Hepatocyte (in vitro differentiated cells): ENCODE measurements around the gene CHN1. TPM values are rescaled to one million over a fixed set of nuclear protein-coding genes. Genes with fewer than 3 reads are reported as not detected.

ENCODE experiments used
- DNase-seq: peaks from one replicate; pipeline ENCODE4 v3.0.0-alpha.2; 2016; ENCODE audit warnings: low spot score
- H2AFZ ChIP-seq: fragments of 200-600 bp; sonication (generic); 2 replicates; pipeline ENCODE4 v1.6.0; 2016; ENCODE audit warnings: antibody characterized with exemption, mild to moderate bottlenecking
- H3K27ac ChIP-seq: fragments of 200-600 bp; sonication (generic); 2 replicates; pipeline ENCODE4 v1.5.1; 2016; ENCODE audit warnings: mild to moderate bottlenecking
- H3K27me3 ChIP-seq: fragments of 200-600 bp; sonication (generic); 2 replicates; pipeline ENCODE4 v1.6.1; 2016
- H3K36me3 ChIP-seq: fragments of 200-600 bp; sonication (generic); replicated peaks from 2 replicates; pipeline ENCODE4 v1.5.1; 2016; ENCODE audit warnings: low read depth; ENCODE audit not compliant: insufficient read depth
- H3K4me1 ChIP-seq: fragments of 200-600 bp; sonication (generic); 2 replicates; pipeline ENCODE4 v1.5.1; 2016; ENCODE audit warnings: mild to moderate bottlenecking, moderate library complexity; ENCODE audit not compliant: insufficient read depth
- H3K4me2 ChIP-seq: fragments of 200-600 bp; sonication (generic); 2 replicates; pipeline ENCODE4 v1.6.0; 2016
- H3K4me3 ChIP-seq: fragments of 200-600 bp; sonication (generic); 2 replicates; pipeline ENCODE4 v1.5.1; 2016; ENCODE audit warnings: mild to moderate bottlenecking
- H3K79me2 ChIP-seq: fragments of 200-600 bp; sonication (generic); 2 replicates; pipeline ENCODE4 v1.6.0; 2017; ENCODE audit warnings: mild to moderate bottlenecking
- H3K9me2 ChIP-seq: fragments of 200-600 bp; sonication (generic); replicated peaks from 2 replicates; pipeline ENCODE4 v1.6.0; 2017; ENCODE audit warnings: mild to moderate bottlenecking; ENCODE audit not compliant: insufficient read depth
- H3K9me3 ChIP-seq: fragments of 200-600 bp; sonication (generic); 2 replicates; pipeline ENCODE4 v1.5.1; 2016; ENCODE audit warnings: low read depth, mild to moderate bottlenecking
- H4K20me1 ChIP-seq: fragments of 200-600 bp; sonication (generic); 2 replicates; pipeline ENCODE4 v1.6.0; 2016; ENCODE audit warnings: mild to moderate bottlenecking; ENCODE audit not compliant: insufficient read depth, poor library complexity, severe bottlenecking
- CTCF ChIP-seq: fragments of 200-600 bp; sonication (generic); IDR thresholded peaks from 2 replicates; pipeline ENCODE4 v1.5.1; 2016; ENCODE audit warnings: antibody characterized with exemption, mild to moderate bottlenecking; ENCODE audit not compliant: poor library complexity
- EZH2 ChIP-seq: fragments of 200-600 bp; sonication (generic); IDR thresholded peaks from 2 replicates; pipeline ENCODE4 v1.6.1; 2016; ENCODE audit warnings: antibody characterized with exemption, mild to moderate bottlenecking, borderline replicate concordance
- EZH2phosphoT487 ChIP-seq: fragments of 200-600 bp; sonication (generic); IDR thresholded peaks from one replicate; pipeline ENCODE4 v1.6.1; 2018; ENCODE audit warnings: antibody characterized with exemption, mild to moderate bottlenecking, low read depth, moderate library complexity; ENCODE audit not compliant: unreplicated experiment, severe bottlenecking
- WGBS: methylation state at CpG from one replicate; pipeline ENCODE4 v1.1.6; 2016; ENCODE audit warnings: low lambda C conversion rate; ENCODE audit errors: missing lambda C conversion rate; 5-methylcytosine and 5-hydroxymethylcytosine counted together
- polyA plus RNA-seq: library from polyadenylated mRNA; unstranded; fragments of >200 nt; fragmentation: Nextera tagmentation; extraction: Ambion mirVana; gene quantifications from 2 replicates; pipeline ENCODE4 v1.2.1, GENCODE V29; 2016
- total RNA-seq: library from RNA; depleted of rRNA; stranded (reverse); fragments of >200 nt; gene quantifications from 2 replicates; pipeline ENCODE4 v1.2.3, GENCODE V29; 2014

CHN1 gene
- total and polyA plus RNA-seq, 2 experiments from 2014 or later, result 19.2 to 23.0 TPM

GRCh38 chr2:174842496-174842895 is 162.7 kb downstream of the CHN1 start:
- Histone ChIP-seq H3K9me2 (no peaks in the 10 kb centered on the region), H3K9me3 (no peaks in the 10 kb centered on the region), H3K79me2 (peaks cover 20% of the 10 kb centered on the region), H3K27ac (no peak overlapping the region), H3K27me3 (no peaks in the 10 kb centered on the region), H3K4me2 (no peak overlapping the region), H2AFZ (no peak overlapping the region), H3K4me3 (no peak overlapping the region), H3K4me1 (no peaks in the 10 kb centered on the region), H4K20me1 (no peaks in the 10 kb centered on the region), H3K36me3 (no peaks in the 10 kb centered on the region)
- TF ChIP-seq EZH2 (no peak), CTCF (no peak), EZH2phosphoT487 (no peak)
- WGBS, result 91% methylated on average over 4 of the region's 4 CpGs
- no peak for DNase-seq

- no peaks in the 10 kb centered on the region for H3K27me3 ChIP-seq
- no peaks in the 10 kb centered on the region for H3K4me1 ChIP-seq
- H3K79me2 ChIP-seq, result peaks cover 20% of the 10 kb centered on the region
- WGBS, result 86% methylated on average over 3 of the region's 3 CpGs
- H3K36me3 ChIP-seq, result no peaks in the 10 kb centered on the region
- H3K9me3 ChIP-seq, result no peaks in the 10 kb centered on the region
- H3K27ac ChIP-seq, result no peak overlapping the region
- H2AFZ ChIP-seq, result no peak overlapping the region
- no peak overlapping the region for H3K4me3 ChIP-seq
- H3K4me2 ChIP-seq, result no peak overlapping the region
- H4K20me1 ChIP-seq, result no peaks in the 10 kb centered on the region
- TF ChIP-seq EZH2 (no peak), EZH2phosphoT487 (no peak), CTCF (no peak)
- no peak for DNase-seq
- no peaks in the 10 kb centered on the region for H3K9me2 ChIP-seq
Observed at GRCh38 chr2:174841936-174842335, 163.2 kb downstream of the CHN1 start.

GRCh38 chr2:174841350-174841749 is 163.8 kb downstream of the CHN1 start:
- Histone ChIP-seq H3K4me1 (no peaks in the 10 kb centered on the region), H3K27ac (no peak overlapping the region), H3K4me3 (no peak overlapping the region), H3K27me3 (no peaks in the 10 kb centered on the region), H2AFZ (no peak overlapping the region), H3K4me2 (no peak overlapping the region), H3K9me2 (no peaks in the 10 kb centered on the region), H3K79me2 (peaks cover 20% of the 10 kb centered on the region), H3K36me3 (no peaks in the 10 kb centered on the region), H4K20me1 (no peaks in the 10 kb centered on the region), H3K9me3 (no peaks in the 10 kb centered on the region)
- TF ChIP-seq CTCF, result no peak
- TF ChIP-seq EZH2phosphoT487, result no peak
- no peak for TF ChIP-seq EZH2
- DNase-seq, result no peak
- 84% methylated on average over 2 of the region's 2 CpGs for WGBS

GRCh38 chr2:174840436-174840835 is 164.7 kb downstream of the CHN1 start:
- H3K27ac ChIP-seq, result no peak overlapping the region
- no peak overlapping the region for H3K4me2 ChIP-seq
- H3K9me2 ChIP-seq, result no peaks in the 10 kb centered on the region
- no peak for DNase-seq
- H3K79me2 ChIP-seq, result peaks cover 20% of the 10 kb centered on the region
- no peaks in the 10 kb centered on the region for H4K20me1 ChIP-seq
- H3K27me3 ChIP-seq, result no peaks in the 10 kb centered on the region
- no peaks in the 10 kb centered on the region for H3K36me3 ChIP-seq
- no peaks in the 10 kb centered on the region for H3K9me3 ChIP-seq
- H3K4me3 ChIP-seq, result no peak overlapping the region
- TF ChIP-seq CTCF, result no peak
- TF ChIP-seq EZH2phosphoT487, result no peak
- no peak for TF ChIP-seq EZH2
- H3K4me1 ChIP-seq, result no peaks in the 10 kb centered on the region
- 74% methylated on average over 3 of the region's 3 CpGs for WGBS
- H2AFZ ChIP-seq, result no peak overlapping the region
